Hematopoietic multipotent progenitor cell treated with erythropoietin and hydrocortisone succinate and interleukin-3 and kit ligand, for 6 days (in vitro differentiated cells): Measurements from ENCODE around the gene ARPP19.
A peak's percentile ranks its signal among the peaks of the same experiment; 100 is the strongest.
"Not testable (repeated sequence)": the region's sequence is repeated elsewhere in the genome, so short reads cannot be mapped to it uniquely, and the experiment has no call there.

Source experiments
- DNase-seq: peaks from one replicate; pipeline ENCODE4 v3.0.0-alpha.2; 2015

ARPP19 gene, protein sequence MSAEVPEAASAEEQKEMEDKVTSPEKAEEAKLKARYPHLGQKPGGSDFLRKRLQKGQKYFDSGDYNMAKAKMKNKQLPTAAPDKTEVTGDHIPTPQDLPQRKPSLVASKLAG

GRCh38 chr15:52568601-52569585 lies at the start of gene ARPP19:
TSS of gene ARPP19 (minus strand) at chr15:52569030. CDS start at chr15:52568892, 138 bp downstream.
- DNase-seq, result peak; percentile 95

- DNase-seq, result no peak
Observed at GRCh38 chr15:52617026-52617425, 48.2 kb upstream of the ARPP19 start.

DNA sequence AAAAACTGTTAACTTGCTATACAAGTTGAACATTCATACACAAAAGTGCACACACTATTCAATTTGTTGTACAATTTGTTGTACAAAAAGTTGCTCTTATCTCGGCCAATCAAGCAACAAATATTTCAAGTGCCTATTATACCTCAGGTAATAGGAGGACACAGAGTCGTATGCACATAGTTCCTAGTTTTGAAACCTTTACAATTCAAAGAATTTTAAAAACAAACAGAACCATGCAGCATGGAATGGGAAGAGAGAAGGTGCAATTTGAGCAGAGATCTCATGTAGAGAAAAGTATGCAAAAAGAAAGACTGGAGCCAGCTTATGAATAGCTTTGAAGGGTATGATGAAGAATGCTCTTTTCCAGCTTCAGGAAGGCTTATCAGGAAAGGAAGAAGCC lies 46.5 kb upstream of the ARPP19 start:
- no peak for DNase-seq

DNA sequence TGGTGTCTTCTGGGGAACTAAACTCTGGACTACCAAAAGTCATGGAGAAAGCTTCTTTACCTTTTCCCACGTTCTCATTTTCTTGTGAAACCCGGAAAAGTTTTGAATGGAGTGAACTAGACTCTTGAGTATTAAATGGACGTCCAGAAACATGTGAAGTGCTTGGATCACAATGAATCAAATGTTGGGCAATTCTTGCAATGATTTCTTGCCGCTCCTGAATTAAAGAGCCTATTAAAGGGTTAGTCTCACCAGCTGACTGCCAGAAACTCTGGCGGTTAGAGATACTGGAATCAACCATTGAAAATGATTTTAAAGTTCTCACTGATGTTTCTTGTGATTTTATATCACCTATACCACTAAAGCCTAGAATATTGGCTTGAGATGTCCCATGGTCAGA lies 40.8 kb upstream of the ARPP19 start:
- no peak for DNase-seq

- no peak for DNase-seq
Observed at GRCh38 chr15:52584414-52584813, 15.6 kb upstream of the ARPP19 start.

DNA sequence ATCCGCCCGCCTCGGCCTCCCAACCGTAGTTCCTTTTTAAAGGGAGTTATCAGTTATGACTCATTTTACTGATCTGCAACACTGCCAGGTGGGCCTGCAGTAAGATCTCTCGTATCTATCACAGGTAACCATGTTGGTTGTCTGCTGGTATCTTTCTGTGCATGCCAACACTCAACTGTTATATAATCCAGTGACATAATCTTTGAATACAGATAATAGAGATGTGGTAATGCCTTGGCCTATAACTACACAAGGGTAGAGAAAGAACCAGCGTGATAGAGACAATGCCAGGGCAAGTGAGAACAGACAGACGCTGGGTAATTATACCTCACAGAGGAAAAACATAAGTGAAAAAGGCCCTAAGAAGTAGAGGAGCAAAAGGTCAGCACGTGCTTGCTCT lies 11.0 kb upstream of the ARPP19 start:
- no peak for DNase-seq

- DNase-seq, result no peak
Observed at GRCh38 chr15:52576692-52577091, 7.9 kb upstream of the ARPP19 start.

DNA sequence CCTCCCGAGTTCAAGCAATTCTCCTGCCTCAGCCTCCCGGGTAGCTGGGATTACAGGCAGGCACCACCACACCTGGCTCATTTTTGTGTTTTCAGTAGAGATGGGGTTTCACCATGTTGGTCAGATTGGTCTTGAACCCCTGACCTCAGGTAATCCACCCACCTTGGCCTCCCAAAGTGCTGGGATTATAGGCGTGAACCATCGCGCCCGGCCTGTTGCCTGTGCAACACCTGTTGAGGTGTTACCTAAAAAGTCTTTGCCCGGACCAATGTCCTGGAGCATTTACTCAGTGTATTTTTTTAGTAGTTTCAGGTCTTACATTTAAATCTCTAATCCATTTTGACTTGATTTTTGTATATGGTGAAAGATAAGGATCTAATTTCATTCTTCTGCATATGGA lies 6.7 kb upstream of the ARPP19 start:
- DNase-seq, result not testable (repeated sequence)

DNA sequence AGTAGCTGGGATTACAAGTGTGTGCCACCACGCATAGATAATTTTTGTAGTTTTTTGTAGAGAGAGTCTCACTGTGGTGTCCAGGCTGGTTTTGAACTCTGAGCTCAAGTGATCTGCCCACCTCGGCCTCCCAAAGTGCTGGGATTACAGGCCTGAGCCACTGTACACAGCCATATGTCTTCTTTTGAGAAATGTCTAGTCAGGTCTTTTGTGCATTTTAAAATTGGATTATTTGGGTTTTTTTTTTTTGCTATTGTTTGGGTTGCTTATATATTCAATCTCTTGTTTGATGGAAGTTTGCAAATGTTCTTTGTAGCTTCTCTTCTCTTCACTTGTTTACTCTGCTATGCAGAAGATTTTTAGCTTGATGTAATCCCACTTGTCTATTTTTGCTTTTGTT lies 6.2 kb upstream of the ARPP19 start:
- no peak for DNase-seq

GRCh38 chr15:52574623-52575022 lies 5.8 kb upstream of the ARPP19 start:
- DNase-seq, result not testable (repeated sequence)

- DNase-seq, result peak; percentile 51
Observed at GRCh38 chr15:52567871-52568600, 794 bp downstream of the ARPP19 start.

- DNase-seq, result peak; percentile 43
Observed at GRCh38 chr15:52566889-52567288, 1.9 kb downstream of the ARPP19 start.

DNA sequence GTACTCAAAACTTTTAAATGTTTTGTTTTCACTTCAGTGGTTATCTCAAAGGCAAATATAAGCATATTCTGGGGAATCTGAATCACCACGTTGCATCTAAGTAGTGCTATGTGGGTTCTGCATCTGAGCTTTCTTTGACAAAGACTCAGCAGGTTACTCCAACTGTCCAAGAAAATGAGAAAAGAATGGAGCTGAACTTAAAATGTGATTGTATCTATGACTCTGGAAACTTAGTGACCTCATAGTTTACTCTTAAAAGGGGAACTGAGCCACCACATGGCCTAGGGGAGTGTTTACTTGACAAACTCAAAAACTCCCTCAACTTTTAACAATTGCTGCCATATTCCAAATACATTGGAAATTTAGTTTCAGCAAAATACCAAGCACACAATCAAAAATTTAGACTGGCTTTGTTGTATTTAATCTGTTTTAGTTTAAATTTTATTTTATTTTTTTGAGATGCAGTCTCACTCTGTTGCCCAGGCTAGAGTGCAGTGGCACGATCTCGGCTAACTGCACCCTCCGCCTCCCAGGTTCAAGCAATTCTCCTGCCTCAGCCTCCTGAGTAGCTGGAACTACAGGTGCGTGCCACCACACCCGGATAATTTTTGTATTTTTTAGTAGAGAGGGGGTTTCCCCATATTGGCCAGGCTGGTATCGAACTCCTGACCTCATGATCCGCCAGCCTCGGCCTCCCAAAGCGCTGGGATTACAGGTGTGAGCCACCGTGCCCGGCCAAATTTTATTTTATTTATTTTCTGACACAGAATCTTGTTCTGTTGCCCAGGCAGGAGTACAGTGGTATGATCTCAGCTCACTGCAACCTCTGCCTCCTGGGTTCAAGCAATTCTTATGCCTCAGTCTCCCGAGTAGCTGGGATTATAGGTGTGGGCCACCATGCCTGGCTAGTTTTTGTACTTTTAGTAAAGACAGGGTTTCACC lies 3.1 kb downstream of the ARPP19 start:
- peak; percentile 62 for DNase-seq

DNA sequence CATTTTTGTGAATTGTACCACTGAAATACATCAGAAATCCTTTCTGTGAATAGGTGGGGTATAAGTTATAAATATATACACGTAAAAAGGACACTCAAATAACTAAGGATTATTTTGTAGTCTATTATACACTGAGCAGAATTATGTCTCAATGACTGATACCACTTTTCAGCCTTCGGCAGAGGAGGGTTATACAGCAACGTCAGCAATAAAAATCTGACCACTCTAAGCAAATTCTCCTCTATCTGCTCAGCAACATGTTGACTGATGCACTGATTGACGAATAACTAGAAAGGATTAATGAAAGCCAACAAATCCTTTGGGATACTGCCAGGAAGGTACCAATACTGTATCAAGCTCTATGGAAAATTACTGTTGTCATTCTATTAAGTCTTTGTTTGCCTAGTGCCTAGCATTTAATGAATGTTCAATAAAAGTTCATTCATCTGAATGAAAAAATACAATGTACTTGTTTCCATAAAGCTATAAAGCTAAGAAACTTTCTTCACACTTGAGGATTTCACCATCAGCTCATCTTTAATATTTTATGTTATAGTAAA lies 5.2 kb downstream of the ARPP19 start:
- no peak for DNase-seq

DNA sequence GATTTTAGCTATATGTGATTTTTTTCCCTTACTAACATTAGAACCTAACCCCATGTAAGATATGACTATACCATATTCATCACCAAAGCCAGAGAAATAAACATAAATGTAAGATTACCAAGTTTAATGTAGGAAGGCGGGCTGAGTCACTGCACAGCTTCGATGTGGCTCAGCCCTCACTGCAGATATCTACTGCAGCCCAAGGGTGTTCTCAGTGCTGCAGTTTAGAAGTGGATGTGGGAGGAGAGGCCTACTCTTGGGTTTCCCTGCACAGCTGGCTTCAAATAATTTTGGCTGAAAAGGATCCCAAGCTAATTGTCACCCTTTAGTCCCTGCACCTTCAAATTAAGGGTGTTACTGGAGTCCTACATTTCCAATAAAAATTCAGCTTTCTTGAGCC lies 9.3 kb downstream of the ARPP19 start:
- peak; percentile 36 for DNase-seq

- no peak for DNase-seq
Observed at GRCh38 chr15:52559022-52559421, 9.8 kb downstream of the ARPP19 start.

GRCh38 chr15:52558196-52558595 lies 10.6 kb downstream of the ARPP19 start:
- peak; percentile 28 for DNase-seq

DNA sequence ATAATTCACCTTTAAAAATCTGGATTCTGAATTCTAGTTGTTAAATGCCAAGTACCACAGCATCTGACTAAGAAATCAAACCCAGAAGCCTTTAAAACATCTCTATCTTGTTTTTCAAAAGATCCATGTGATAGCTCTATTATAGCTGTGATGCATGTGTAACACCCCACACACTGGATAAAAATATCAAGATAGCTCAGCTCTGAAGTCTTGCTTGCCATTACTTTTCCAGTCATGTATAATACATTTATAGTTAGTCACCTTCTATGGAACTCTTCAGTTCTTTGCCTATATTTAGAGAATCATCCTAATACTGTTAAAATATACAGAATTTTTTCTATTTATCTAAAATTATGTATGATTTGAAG lies 11.6 kb downstream of the ARPP19 start:
- no peak for DNase-seq

DNA sequence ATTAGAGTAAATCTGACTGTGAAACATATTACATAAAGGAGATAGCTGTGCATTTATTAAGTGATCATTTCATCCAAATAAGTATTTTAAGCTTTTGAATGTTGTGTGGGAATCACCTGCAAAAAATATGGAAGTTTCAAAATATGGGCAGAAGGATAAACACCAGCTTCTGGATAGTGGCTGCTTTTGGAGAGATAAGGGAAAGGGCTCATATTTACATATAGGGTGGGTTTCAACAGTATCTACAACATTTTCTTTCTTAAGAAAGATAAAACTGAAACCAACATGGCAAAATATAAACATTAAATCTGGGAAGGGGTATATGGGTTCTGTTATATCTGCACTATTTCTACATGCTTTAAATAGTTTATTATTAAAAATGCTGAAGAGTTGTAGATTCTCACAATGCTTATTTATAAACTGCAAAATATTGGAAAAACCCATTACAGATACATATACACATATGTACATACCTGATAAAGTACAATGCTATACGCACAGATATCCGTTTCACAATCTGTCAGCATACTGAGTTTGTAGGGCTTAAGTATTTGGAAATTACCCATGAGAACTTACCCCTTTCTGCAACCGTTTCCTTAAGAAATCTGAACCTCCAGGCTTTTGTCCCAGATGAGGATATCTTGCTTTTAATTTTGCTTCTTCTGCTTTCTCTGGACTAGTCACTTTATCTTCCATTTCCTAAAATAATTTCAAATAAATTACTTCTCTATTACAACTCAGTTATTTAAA lies 12.1 kb downstream of the ARPP19 start:
- peak; percentile 22 for DNase-seq

- no peak for DNase-seq
Observed at GRCh38 chr15:52552303-52552702, 16.5 kb downstream of the ARPP19 start.

DNA sequence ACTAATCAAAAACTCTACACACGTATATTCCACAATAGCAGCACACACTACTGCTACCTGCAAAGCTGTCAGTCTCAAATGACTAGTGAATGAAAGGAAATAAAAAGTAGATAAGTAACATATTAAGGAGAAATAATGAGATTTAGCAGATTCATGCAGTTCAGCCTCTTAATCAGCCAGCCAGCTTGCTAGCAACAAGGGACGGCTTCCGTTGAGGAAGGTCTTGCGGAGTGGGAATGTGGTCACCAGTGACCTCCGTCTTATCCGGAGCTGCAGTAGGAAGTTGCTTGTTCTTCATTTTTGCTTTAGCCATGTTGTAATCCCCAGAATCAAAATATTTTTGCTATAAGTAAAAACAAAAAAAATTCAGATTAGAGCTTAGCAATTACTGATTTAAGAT lies 17.1 kb downstream of the ARPP19 start:
- peak; percentile 53 for DNase-seq
